Mucosa of rectum (tissue), 2 donors: ENCODE measurements around the gene VPS25.
"Not testable (repeated sequence)": the region's sequence is repeated elsewhere in the genome, so short reads cannot be mapped to it uniquely, and the experiment has no call there.

Experiments
- H3K27ac ChIP-seq, 2 donors: one replicate each; pipeline ENCODE4 v1.7.0; 2013; ENCODE audit warnings: inconsistent platforms in 2 of 2, low read depth in 2 of 2, low read length in 2 of 2
- H3K27me3 ChIP-seq, 2 donors: one replicate each; pipeline ENCODE4 v1.7.0; 2013; ENCODE audit warnings: low read length in 2 of 2; ENCODE audit not compliant: control insufficient read depth in 2 of 2, insufficient read depth in 2 of 2
- H3K36me3 ChIP-seq, 2 donors: one replicate each; pipeline ENCODE4 v1.7.0; 2013; ENCODE audit warnings: low read length in 2 of 2; ENCODE audit not compliant: control insufficient read depth in 2 of 2, insufficient read depth in 2 of 2
- H3K4me1 ChIP-seq, 2 donors: one replicate each; pipeline ENCODE4 v1.7.0; 2013; ENCODE audit warnings: low read length in 2 of 2, mild to moderate bottlenecking in 1 of 2; ENCODE audit not compliant: control insufficient read depth in 2 of 2, insufficient read depth in 2 of 2
- H3K4me3 ChIP-seq, 2 donors: one replicate each; pipeline ENCODE4 v1.7.0; 2013; ENCODE audit warnings: low read length in 2 of 2
- H3K9ac ChIP-seq, 2 donors: one replicate each; pipeline ENCODE4 v1.7.0; 2013; ENCODE audit warnings: low read length in 2 of 2, low read depth in 1 of 2, mild to moderate bottlenecking in 1 of 2
- H3K9me3 ChIP-seq, 2 donors: one replicate each; pipeline ENCODE4 v1.7.0; 2013; ENCODE audit warnings: low read length in 2 of 2; ENCODE audit not compliant: control insufficient read depth in 2 of 2
- donor health status: healthy.
- donor health status: Normal muscosa, but diverticular disease.

The VPS25 gene

DNA sequence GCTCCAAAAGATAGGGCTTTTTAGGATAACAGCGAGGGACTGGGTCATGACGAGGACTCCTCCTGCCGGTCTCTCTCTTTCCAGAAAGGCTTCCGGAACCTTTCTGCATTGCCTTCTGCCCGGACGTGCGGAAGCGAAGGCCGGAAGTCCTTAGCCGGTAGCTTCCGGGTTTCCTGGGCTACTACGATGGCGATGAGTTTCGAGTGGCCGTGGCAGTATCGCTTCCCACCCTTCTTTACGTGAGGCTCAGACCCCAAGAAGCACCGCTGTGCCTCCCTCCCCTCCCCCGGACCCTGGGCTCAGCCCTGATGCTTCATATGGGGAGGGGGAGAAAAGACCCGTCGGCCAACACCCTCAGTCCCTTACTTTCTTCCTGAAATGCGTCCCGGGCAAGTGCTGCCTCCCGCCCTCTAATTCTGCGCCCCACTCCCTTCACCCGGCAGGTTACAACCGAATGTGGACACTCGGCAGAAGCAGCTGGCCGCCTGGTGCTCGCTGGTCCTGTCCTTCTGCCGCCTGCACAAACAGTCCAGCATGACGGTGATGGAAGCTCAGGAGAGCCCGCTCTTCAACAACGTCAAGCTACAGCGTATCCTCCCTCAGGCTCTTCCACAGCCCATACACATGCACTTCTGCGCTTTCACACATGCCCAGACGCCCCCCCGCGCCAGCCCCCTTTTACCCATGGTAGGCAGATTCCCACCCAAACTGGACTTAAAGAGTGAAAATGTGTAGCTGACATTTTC lies at the start of gene VPS25:
VPS25 (plus strand) TSS at position 160 of the 746 bp plus-strand sequence; CDS start at position 187, 27 bp downstream.
- Histone ChIP-seq H3K4me3 (peak within 1 kb of the TSS; percentile 95 to 98), H3K9ac (peak within 1 kb of the TSS; percentile 89 to 99), H3K4me1 (peaks cover 8 to 14% of the 10 kb centered on the region in 2 donors), H3K9me3 (no peaks in the 10 kb centered on the region), H3K27ac (peak within 1 kb of the TSS; percentile 78 to 84), H3K27me3 (no peaks in the 10 kb centered on the region), H3K36me3 (peaks cover 14 to 27% of the 10 kb centered on the region in 2 donors)

DNA sequence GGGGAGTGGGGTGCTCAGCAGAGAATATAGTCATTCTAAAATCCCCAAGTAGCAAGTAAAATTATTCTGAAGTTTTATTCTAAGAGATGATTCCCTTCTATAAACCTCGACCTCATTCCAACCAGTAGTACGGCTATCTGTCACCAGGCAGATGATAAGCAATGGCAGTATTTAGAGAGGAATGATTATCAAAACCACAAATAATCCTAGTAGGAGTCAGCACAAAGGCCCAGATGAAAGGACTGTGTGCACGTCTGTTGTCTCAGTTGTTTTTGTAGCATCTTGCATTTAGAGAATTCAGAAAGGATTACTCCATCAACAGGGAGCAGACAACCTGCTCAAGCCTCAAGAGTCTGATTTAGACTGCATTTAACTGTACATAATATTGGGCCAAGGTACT lies 49.6 kb upstream of the VPS25 start:
- Histone ChIP-seq H3K36me3 (peaks cover 39 to 45% of the 10 kb centered on the region in 2 donors), H3K9me3 (no peaks in the 10 kb centered on the region), H3K27me3 (no peaks in the 10 kb centered on the region)

DNA sequence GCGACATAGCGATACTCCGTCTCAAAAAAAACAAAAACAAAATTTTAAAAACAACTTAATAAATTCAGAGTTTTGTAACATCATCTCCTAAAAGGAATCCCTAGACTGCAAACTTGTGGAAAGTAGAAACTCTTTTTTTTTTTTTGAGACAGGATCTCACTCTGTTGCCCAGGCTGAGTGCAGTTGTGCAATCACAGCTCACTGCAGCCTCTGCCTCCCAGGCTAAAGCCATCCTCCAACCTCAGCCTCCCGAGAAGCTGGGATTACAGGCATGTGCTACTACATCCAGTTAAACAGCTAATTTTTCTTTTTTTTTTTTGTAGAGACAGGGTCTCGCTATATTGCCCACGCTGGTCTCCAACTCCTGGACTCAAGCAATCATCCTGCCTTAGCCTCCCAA lies 48.1 kb upstream of the VPS25 start:
- Histone ChIP-seq H3K27me3 (no peaks in the 10 kb centered on the region), H3K9me3 (no peaks in the 10 kb centered on the region), H3K4me1 (no peaks in the 10 kb centered on the region), H3K27ac (no peak overlapping the region), H3K36me3 (peaks cover 27 to 36% of the 10 kb centered on the region in 2 donors), H3K9ac (no peak overlapping the region), H3K4me3 (no peak overlapping the region)

More for the DNA sequence above, 49.6 kb upstream of the VPS25 start:
- Histone ChIP-seq H3K27ac (no peak overlapping the region), H3K9ac (no peak overlapping the region), H3K4me3 (no peak overlapping the region), H3K4me1 (no peaks in the 10 kb centered on the region)

DNA sequence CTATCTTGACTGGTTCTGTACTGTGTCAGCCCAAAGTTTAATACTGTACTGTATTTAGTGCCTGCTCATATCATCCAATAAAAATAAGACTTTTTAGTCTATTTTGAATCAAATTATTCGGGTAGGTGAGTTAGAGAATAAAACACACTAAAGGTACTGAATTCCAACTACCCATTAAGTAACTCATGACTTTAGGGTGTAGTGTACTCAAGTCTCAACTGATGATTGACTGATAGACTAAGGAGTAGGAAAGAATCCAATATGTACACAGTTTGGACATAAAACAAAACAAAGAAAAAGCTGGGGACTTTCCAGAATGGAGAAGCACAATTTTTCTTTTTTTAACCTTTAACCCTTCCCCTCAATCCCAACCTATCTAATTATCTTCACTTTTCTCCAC lies 32.5 kb upstream of the VPS25 start:
- Histone ChIP-seq H3K4me3 (no peak overlapping the region), H3K36me3 (no peaks in the 10 kb centered on the region), H3K9me3 (no peaks in the 10 kb centered on the region), H3K4me1 (peaks cover 8 to 11% of the 10 kb centered on the region in 2 donors), H3K27me3 (no peaks in the 10 kb centered on the region), H3K27ac (no peak overlapping the region), H3K9ac (no peak overlapping the region)

DNA sequence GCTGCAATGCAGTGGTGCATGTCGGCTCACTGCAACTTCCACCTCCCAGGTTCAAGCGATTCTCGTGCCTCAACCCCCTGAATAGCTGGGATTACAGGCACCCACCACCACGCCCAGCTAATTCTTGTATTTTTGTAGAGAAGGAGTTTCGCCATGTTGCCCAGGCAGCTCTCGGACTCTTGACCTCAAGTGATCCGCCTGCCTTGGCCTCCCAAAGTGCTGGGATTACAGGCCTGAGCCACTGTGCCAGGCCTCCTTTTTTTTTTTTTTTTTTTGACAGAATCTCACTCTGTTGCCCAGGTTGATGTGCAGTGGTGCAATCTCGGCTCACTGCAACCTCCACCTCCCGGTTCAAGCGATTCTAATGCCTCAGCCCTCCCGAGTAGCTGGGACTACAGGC lies 30.3 kb upstream of the VPS25 start:
- not testable (repeated sequence) for H3K36me3 ChIP-seq, H3K9me3 ChIP-seq, H3K4me3 ChIP-seq, H3K9ac ChIP-seq, H3K27me3 ChIP-seq, H3K27ac ChIP-seq
- peaks cover 8 to 11% of the 10 kb centered on the region in 2 donors for H3K4me1 ChIP-seq

DNA sequence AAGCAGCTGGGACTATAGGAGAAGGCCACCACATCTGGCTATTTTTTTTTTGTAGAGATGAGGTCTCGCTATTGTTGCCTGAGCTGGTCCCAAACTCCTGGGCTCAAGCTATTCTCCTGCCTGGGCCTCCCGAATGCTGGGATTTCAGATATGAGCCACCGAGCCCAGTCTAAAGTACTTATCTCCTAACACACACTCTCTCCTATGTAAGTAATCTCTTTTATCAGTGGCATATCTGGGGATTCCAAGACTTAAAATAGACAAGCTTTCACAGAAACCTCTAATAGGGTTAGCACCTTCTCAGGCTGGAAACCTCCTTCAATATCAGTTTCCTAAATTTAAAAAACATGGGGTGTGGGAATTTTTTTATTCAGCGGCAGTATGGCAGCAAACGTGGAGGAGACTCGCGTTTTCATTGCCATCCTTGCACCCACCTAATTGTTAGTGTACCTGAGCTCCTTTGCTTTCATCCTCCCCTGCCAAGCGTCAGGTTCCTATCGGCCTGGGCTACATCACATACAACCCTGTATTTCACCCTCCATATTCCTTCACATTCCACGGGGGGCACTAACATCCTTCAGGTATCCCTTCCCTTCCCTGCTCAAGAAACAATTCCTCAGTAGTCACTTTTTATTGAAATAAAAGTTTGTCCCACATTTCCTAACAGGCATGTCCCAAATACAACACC lies 29.5 kb upstream of the VPS25 start:
- H3K9ac ChIP-seq = peak overlapping the region; percentile 72 to 85
- H3K4me1 ChIP-seq = peaks cover 8 to 11% of the 10 kb centered on the region in 2 donors
- H3K4me3 ChIP-seq = peak overlapping the region; percentile 83 to 87
- H3K9me3 ChIP-seq = no peaks in the 10 kb centered on the region
- no peaks in the 10 kb centered on the region for H3K36me3 ChIP-seq
- peak overlapping the region; percentile 86 to 92 for H3K27ac ChIP-seq
- no peaks in the 10 kb centered on the region for H3K27me3 ChIP-seq

DNA sequence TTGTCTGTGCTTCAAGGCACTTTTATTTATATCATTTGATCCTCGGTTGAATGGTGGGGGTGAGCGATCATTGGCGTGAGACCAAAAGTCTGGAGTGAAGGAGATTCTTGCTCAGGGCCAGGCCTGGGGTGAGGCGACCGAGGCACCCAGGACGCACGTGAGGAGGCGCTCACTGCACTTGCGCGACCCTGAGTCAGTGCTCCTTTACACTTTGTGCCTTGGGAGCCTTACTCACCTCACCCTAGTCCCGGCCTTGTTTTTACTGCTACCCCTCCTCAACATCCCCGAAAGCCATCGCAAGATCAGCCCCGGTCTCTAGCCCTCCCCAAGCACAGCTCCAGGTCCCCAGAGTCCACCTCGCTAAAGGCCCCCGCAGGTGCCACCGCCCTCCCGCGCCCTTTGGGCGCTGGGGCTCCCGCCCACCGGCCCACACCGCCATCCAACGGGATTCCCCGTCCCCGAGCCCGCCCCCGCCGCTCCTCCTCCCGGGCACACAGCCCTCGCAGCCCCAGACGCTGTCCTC lies 28.9 kb upstream of the VPS25 start:
- H3K27ac ChIP-seq = peak overlapping the region; percentile 86 to 92

DNA sequence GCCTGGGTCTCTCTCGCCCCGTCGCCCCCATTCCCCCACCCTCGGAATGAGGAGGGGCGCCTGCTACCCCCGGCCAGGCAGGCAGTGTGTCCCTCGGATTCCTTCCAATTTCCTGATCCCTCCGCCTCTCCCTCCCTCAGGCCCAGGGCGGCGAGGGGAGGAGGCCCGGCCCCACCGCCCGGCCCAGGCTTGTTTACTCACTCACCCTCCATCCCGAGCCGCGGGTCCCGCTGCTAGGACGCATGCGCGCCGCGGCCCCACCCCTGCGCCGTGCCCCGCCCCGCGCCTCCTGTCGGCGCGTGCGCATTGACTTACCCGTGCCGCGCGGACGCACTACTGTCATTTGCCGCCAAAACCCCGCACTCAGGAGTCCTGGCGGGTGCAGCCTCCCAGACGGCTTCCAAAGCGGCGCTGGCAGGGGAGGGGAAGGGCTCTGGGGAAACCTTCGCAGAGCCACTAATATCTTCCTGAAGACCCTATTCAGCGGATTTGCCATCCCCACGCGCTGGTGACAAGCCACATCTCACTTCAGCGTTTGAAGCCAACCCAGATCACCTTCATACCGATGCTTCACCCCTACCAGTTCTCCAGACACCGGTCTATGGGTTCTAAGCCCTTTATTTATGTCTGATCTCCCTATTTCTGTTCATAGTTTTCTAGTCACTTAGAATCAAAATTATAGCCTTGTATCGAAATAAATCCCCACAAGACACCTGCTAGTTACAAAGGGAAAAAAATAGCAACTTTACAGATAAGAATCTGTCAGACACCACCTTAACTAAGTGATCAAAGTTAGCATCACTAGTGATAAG lies 28.2 kb upstream of the VPS25 start, which contains the start of gene EZH1:
EZH1 (minus strand) TSS at position 235 of the 812 bp plus-strand sequence. CDS start 16,099 bp downstream, outside the sequence.
- H3K4me1 ChIP-seq = peaks cover 10 to 13% of the 10 kb centered on the region in 2 donors
- peak within 1 kb of the TSS; percentile 86 to 92 for H3K27ac ChIP-seq
- peak within 1 kb of the TSS; percentile 72 to 85 for H3K9ac ChIP-seq
- no peaks in the 10 kb centered on the region for H3K9me3 ChIP-seq
- H3K4me3 ChIP-seq = peak within 1 kb of the TSS; percentile 83 to 87
- no peaks in the 10 kb centered on the region for H3K27me3 ChIP-seq
- no peaks in the 10 kb centered on the region for H3K36me3 ChIP-seq

More for the DNA sequence above, 28.9 kb upstream of the VPS25 start:
- H3K4me1 ChIP-seq = peaks cover 8 to 12% of the 10 kb centered on the region in 2 donors
- H3K36me3 ChIP-seq = no peaks in the 10 kb centered on the region
- H3K27me3 ChIP-seq = no peaks in the 10 kb centered on the region
- H3K9ac ChIP-seq = peak overlapping the region; percentile 72 to 85
- no peaks in the 10 kb centered on the region for H3K9me3 ChIP-seq
- peak overlapping the region; percentile 83 to 87 for H3K4me3 ChIP-seq

DNA sequence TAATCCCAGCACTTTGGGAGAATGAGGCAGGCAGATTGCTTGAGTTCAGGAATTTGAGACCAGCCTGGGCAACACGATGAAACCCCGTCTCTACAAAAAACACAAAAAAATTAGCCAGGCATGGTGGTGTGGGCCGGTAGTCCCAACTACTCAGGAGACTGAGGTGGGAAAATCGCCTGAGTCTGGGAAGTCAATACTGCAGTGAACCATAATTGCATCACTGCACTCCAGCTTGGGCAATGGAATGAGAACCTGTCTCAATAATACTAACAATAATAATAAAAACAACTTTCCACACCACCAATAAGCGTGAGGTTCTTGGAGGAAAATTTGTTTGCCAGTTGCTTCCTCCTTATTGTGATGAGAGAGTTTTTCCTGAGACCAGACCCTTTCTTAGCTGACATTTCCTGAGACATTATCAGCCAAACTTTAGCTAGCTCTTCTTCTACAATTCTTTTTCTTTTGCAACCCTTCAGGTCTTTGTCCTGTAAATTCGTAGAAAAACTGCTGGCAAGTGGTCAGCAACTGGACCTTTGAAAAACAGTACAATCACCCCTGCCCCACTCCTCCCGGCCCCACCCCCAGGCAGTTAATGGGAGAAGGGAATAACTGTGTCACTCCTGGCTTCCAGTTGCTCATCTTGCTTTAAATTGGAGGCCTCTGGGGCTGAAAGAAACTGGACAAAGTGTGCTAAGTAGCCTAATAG lies 24.9 kb upstream of the VPS25 start:
- Histone ChIP-seq H3K27ac (peak overlapping the region in 1 of 2 donors; percentile 20), H3K9me3 (no peaks in the 10 kb centered on the region), H3K4me1 (peaks cover 10 to 12% of the 10 kb centered on the region in 2 donors), H3K9ac (no peak overlapping the region), H3K4me3 (no peak overlapping the region), H3K27me3 (no peaks in the 10 kb centered on the region), H3K36me3 (no peaks in the 10 kb centered on the region)
